22Rv1 (cell line): ENCODE data around the gene CEACAM16.
A peak's percentile ranks its signal among the peaks of the same experiment; 100 is the strongest.

Experiments used
- H3K27ac ChIP-seq: fragments of 450-650 bp; 2 replicates; pipeline ENCODE4 v1.5.1; 2017
- CTCF ChIP-seq: fragments of 450-650 bp; IDR thresholded peaks from 2 replicates; pipeline ENCODE4 v1.5.1; 2017; ENCODE audit warnings: mild to moderate bottlenecking
- ZFX ChIP-seq: fragments of 450-650 bp; IDR thresholded peaks from 2 replicates; pipeline ENCODE4 v1.6.1; 2017; ENCODE audit warnings: antibody characterized with exemption, borderline replicate concordance

Gene CEACAM16

GRCh38 chr19:44749994-44750393, 51.0 kb downstream of the CEACAM16 start:
- TF ChIP-seq CTCF (no peak), ZFX (no peak)
- H3K27ac ChIP-seq: peak overlapping the region; percentile 95

- TF ChIP-seq ZFX (no peak), CTCF (no peak)
These were observed 53.3 kb downstream of the CEACAM16 start for GRCh38 chr19:44752123-44752815.

GRCh38 chr19:44752816-44753625, 54.1 kb downstream of the CEACAM16 start:
- peak overlapping the region; percentile 95 for H3K27ac ChIP-seq
- no peak for TF ChIP-seq CTCF
- no peak for TF ChIP-seq ZFX

More at GRCh38 chr19:44752123-44752815, 53.3 kb downstream of the CEACAM16 start:
- H3K27ac ChIP-seq: peak overlapping the region; percentile 95

GRCh38 chr19:44753626-44753931, 54.6 kb downstream of the CEACAM16 start:
- TF ChIP-seq CTCF: no peak
- TF ChIP-seq ZFX: no peak
- H3K27ac ChIP-seq: peak overlapping the region; percentile 95

- no peak for TF ChIP-seq ZFX
- H3K27ac ChIP-seq: peak overlapping the region; percentile 95
These were observed 55.2 kb downstream of the CEACAM16 start for GRCh38 chr19:44753932-44754749.

GRCh38 chr19:44754750-44755080, 55.8 kb downstream of the CEACAM16 start:
- peak overlapping the region; percentile 95 for H3K27ac ChIP-seq

More at GRCh38 chr19:44754750-44755080, 55.8 kb downstream of the CEACAM16 start:
- TF ChIP-seq CTCF: no peak
- no peak for TF ChIP-seq ZFX
